B cell (primary cell): ENCODE measurements around the gene ITGB8. TPM values are rescaled to one million over a fixed set of nuclear protein-coding genes. Genes with fewer than 3 reads are reported as not detected.

Experiments
- ATAC-seq: fragments of 200-7000 bp; cut with Tn5 transposase; one replicate; pipeline ENCODE4 v1.10.0; 2021; ENCODE audit warnings: low read depth, mild to moderate bottlenecking, moderate number of reproducible peaks, moderate library complexity
- CTCF ChIA-PET: fragments of 350-600 bp; sonication (Branson Sonifier 250); formaldehyde crosslinking; loops from one replicate; lab custom pipeline; 2021; ENCODE audit warnings: antibody characterized with exemption, inconsistent platforms; lab: Charles Lee
- POLR2A ChIA-PET: fragments of 350-600 bp; sonication (Branson Sonifier 250); formaldehyde crosslinking; loops from one replicate; lab custom pipeline; 2021; ENCODE audit warnings: antibody characterized with exemption; lab: Charles Lee
- DNase-seq: peaks from one replicate; pipeline ENCODE4 v3.0.0; 2013
- H2AFZ ChIP-seq: 2 replicates; pipeline ENCODE4 v1.6.1; 2012; ENCODE audit warnings: mild to moderate bottlenecking, low read depth, low read length; ENCODE audit not compliant: insufficient read depth, poor library complexity, severe bottlenecking
- H3K27ac ChIP-seq, 2 donors: 1 replicate in 1 of 2; 2 replicates in 1 of 2; pipeline ENCODE4 v1.5.1; 2012 to 2013; ENCODE audit warnings: low read length in 2 of 2, mild to moderate bottlenecking in 2 of 2, moderate library complexity in 1 of 2
- H3K27me3 ChIP-seq, 4 experiments: fragments of 200-600 bp in 1 of 4; sonication (generic) in 1 of 4; replicated peaks in 1 of 4; 1 replicate in 2 of 4; 2 replicates in 2 of 4; pipeline versions ENCODE4 v1.6.1 to v1.7.0; 2013 to 2016; ENCODE audit warnings: low read length in 3 of 4, mild to moderate bottlenecking in 2 of 4, mixed read lengths in 1 of 4, moderate library complexity in 1 of 4; ENCODE audit not compliant: insufficient read depth in 4 of 4, control insufficient read depth in 3 of 4; ENCODE audit errors: control extremely low read depth in 1 of 4
- H3K36me3 ChIP-seq, 2 experiments: replicated peaks in 1 of 2; 1 replicate in 1 of 2; 2 replicates in 1 of 2; pipeline versions ENCODE4 v1.6.1 to v1.7.1; 2013; ENCODE audit warnings: low read length in 1 of 2; ENCODE audit not compliant: insufficient read depth in 2 of 2, control insufficient read depth in 1 of 2; ENCODE audit errors: control extremely low read depth in 1 of 2, extremely low read depth in 1 of 2
- H3K4me1 ChIP-seq, 2 donors: fragments of 200-600 bp in 1 of 2; sonication (generic) in 1 of 2; 1 replicate in 1 of 2; 2 replicates in 1 of 2; pipeline versions ENCODE4 v1.5.1 to v1.6.1; 2013 to 2017; ENCODE audit warnings: low read length in 2 of 2; ENCODE audit not compliant: control insufficient read depth in 2 of 2, insufficient read depth in 2 of 2
- H3K4me2 ChIP-seq: replicated peaks from 2 replicates; pipeline ENCODE3; 2012; ENCODE audit warnings: mild to moderate bottlenecking, low read depth, low read length; ENCODE audit not compliant: poor library complexity, severe bottlenecking
- H3K4me3 ChIP-seq, 5 experiments: fragments of 200-600 bp in 1 of 5; sonication (generic) in 1 of 5; 1 replicate in 3 of 5; 2 replicates in 2 of 5; pipeline versions ENCODE4 v1.5.1 to v1.7.0; 2011 to 2016; ENCODE audit warnings: low read length in 4 of 5, mild to moderate bottlenecking in 4 of 5, low read depth in 2 of 5, control low read depth in 1 of 5, moderate library complexity in 1 of 5; ENCODE audit not compliant: insufficient read depth in 1 of 5; ENCODE audit errors: control extremely low read depth in 1 of 5, extremely low read depth in 1 of 5
- H3K79me2 ChIP-seq: fragments of 200-600 bp; sonication (generic); one replicate; pipeline ENCODE4 v1.6.0; 2016; ENCODE audit warnings: low read length; ENCODE audit not compliant: control insufficient read depth, insufficient read depth
- H3K9ac ChIP-seq: fragments of 200-600 bp; sonication (generic); 2 replicates; pipeline ENCODE4 v1.6.1; 2017; ENCODE audit warnings: mild to moderate bottlenecking, low read length, moderate library complexity
- H3K9me3 ChIP-seq, 3 donors: one replicate each; pipeline versions ENCODE4 v1.6.1 to v1.7.1; 2013; ENCODE audit warnings: low read length in 2 of 3; ENCODE audit not compliant: control insufficient read depth in 2 of 3, insufficient read depth in 1 of 3; ENCODE audit errors: control extremely low read depth in 1 of 3
- H4K20me1 ChIP-seq: 2 replicates; pipeline ENCODE4 v1.6.0; 2012; ENCODE audit warnings: mild to moderate bottlenecking, low read length; ENCODE audit not compliant: insufficient read depth, control insufficient read depth, poor library complexity, severe bottlenecking
- H3K27ac Mint-ChIP-seq: one replicate; pipeline ENCODE4 v1.8.0; 2021; ENCODE audit warnings: mixed read lengths
- H3K27me3 Mint-ChIP-seq: one replicate; pipeline ENCODE4 v1.8.0; 2021; ENCODE audit warnings: mixed read lengths
- H3K4me1 Mint-ChIP-seq: one replicate; pipeline ENCODE4 v1.8.0; 2021; ENCODE audit warnings: mixed read lengths
- H3K4me3 Mint-ChIP-seq: one replicate; pipeline ENCODE4 v1.8.0; 2021; ENCODE audit warnings: mixed read lengths
- H3K9me3 Mint-ChIP-seq: one replicate; pipeline ENCODE4 v1.8.0; 2022; ENCODE audit warnings: mixed read lengths; ENCODE audit not compliant: insufficient read depth
- CTCF ChIP-seq: fragments of 200-600 bp; IDR thresholded peaks from one replicate; pipeline ENCODE4 v1.8.0; 2022; ENCODE audit warnings: antibody characterized with exemption, mild to moderate bottlenecking
- EZH2 ChIP-seq: IDR thresholded peaks from 2 replicates; pipeline ENCODE4 v1.6.1; 2012; ENCODE audit warnings: borderline replicate concordance, low read depth, mild to moderate bottlenecking, moderate library complexity, low read length; ENCODE audit not compliant: insufficient read depth, poor library complexity, severe bottlenecking
- WGBS: methylation state at CpG from one replicate; pipeline ENCODE4 v1.1.5; 2013; ENCODE audit warnings: missing lambda C conversion rate; ENCODE audit not compliant: insufficient coverage; 5-methylcytosine and 5-hydroxymethylcytosine counted together
- intact Hi-C: fragments of 100-400 bp; cut with micrococcal nuclease; formaldehyde crosslinking; loops from one replicate; pipeline ENCODE4 v1.10.0; 2022
- polyA plus RNA-seq: library from polyadenylated mRNA; depleted of rRNA; stranded (reverse); fragments of >200 nt; gene quantifications from 2 replicates; pipeline ENCODE4 v1.2.3, GENCODE V29; 2012
- total RNA-seq, 2 donors: library from RNA; stranded (reverse); fragments of 120-200 nt in 1 of 2; gene quantifications; 1 replicate in 1 of 2; 2 replicates in 1 of 2; pipeline versions ENCODE4 v1.2.3 to v1.2.4, GENCODE V29; 2013 to 2022

Gene ITGB8
- total and polyA plus RNA-seq, 2 donors (not counting 1 experiment from before 2014, with no cell fraction given) = 0.01 to 0.30 TPM

GRCh38 chr7:20310301-20310700 lies 20.4 kb upstream of the ITGB8 start:
- no CpG with 5 or more reads among the region's 3 CpGs for WGBS
- Mint-ChIP-seq H3K9me3 (no peaks in the 10 kb centered on the region), H3K4me1 (peaks cover 21% of the 10 kb centered on the region), H3K27ac (no peak overlapping the region), H3K27me3 (no peaks in the 10 kb centered on the region), H3K4me3 (no peak overlapping the region)
- Histone ChIP-seq H3K27ac (no peak overlapping the region), H3K27me3 (no peaks in the 10 kb centered on the region), H4K20me1 (no peaks in the 10 kb centered on the region), H3K79me2 (no peaks in the 10 kb centered on the region), H3K4me3 (no peak overlapping the region), H3K4me1 (peaks cover 3 to 11% of the 10 kb centered on the region in 2 donors), H3K9me3 (no peaks in the 10 kb centered on the region), H2AFZ (no peak overlapping the region), H3K4me2 (no peak overlapping the region), H3K9ac (no peak overlapping the region), H3K36me3 (no peaks in the 10 kb centered on the region)
- ChIA-PET POLR2A (no interaction called here), CTCF (interaction anchor here (1.0 to 7.7 kb wide), 16 partner anchors 9 to 597 kb away, joined by 3 to 76 read pairs (median 6); partner anchors contain the start of gene MACC1)
- no peak for TF ChIP-seq EZH2
- no peak for TF ChIP-seq CTCF
- DNase-seq = no peak
- intact Hi-C loops = loop anchor here (2.0 to 5.0 kb wide), 4 partner anchors 94 to 598 kb away; partner anchors contain the start of gene MACC1
- ATAC-seq = no peak

GRCh38 chr7:20310963-20311742 lies 19.5 kb upstream of the ITGB8 start:
- Mint-ChIP-seq H3K27ac (no peak overlapping the region), H3K9me3 (no peaks in the 10 kb centered on the region), H3K4me3 (no peak overlapping the region), H3K27me3 (no peaks in the 10 kb centered on the region), H3K4me1 (peaks cover 13% of the 10 kb centered on the region)
- TF ChIP-seq CTCF (peak; percentile 79), EZH2 (no peak)
- H3K27ac ChIP-seq = no peak overlapping the region
- no peaks in the 10 kb centered on the region for H3K27me3 ChIP-seq
- CTCF ChIA-PET = interaction anchor here (0.7 to 7.7 kb wide), 29 partner anchors 8 to 598 kb away, joined by 3 to 76 read pairs (median 5); partner anchors contain the start of genes MACC1 and TMEM196
- H3K79me2 ChIP-seq = no peaks in the 10 kb centered on the region
- peaks cover 0 to 3% of the 10 kb centered on the region in 2 donors for H3K4me1 ChIP-seq
- H4K20me1 ChIP-seq = no peaks in the 10 kb centered on the region
- POLR2A ChIA-PET = no interaction called here
- H3K36me3 ChIP-seq = no peaks in the 10 kb centered on the region
- peak; percentile 72 for DNase-seq
- ATAC-seq = peak; percentile 45
- H3K9me3 ChIP-seq = no peaks in the 10 kb centered on the region
- WGBS = no CpG with 5 or more reads among the region's 3 CpGs
- intact Hi-C loops = loop anchor here (1.0 to 5.0 kb wide), 8 partner anchors 94 to 598 kb away; partner anchors contain the start of gene MACC1
- H3K4me3 ChIP-seq = no peak overlapping the region
- H3K9ac ChIP-seq = no peak overlapping the region
- no peak overlapping the region for H3K4me2 ChIP-seq
- no peak overlapping the region for H2AFZ ChIP-seq
